ENCODE data around the gene LRTM2. TPM values are rescaled to one million over a fixed set of nuclear protein-coding genes. Genes with fewer than 3 reads are reported as not detected.

The LRTM2 gene
- total RNA-seq, 1 experiment from 2014 or later, result not detected

DNA sequence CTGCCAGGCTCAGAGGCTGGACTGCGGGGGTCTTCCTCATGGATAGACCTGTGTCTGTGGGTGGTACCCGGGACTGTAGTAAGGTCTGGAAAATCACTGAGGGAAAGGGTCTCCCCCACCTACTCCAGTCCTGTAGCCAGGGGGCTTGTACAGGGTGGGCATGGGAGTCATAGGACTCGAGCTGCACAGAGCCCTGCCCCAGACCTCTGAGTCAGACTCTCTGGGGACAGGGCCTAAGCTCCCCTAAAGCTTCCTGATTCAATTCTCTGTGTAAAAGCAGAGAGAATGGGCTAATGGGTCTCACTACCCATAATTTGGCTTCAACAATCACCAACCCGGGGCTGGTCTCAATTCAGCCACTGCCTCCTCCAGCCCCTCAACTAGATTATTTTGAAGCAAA lies 27.0 kb downstream of the LRTM2 start:
- DNase-seq (ENCODE audit: low read depth), result no peak
- in situ Hi-C loops (cut with HindIII; ENCODE audit: low pct_unique_long_range_greater_than_20kb, low sequenced_read_pairs), result no loop called here

DNA sequence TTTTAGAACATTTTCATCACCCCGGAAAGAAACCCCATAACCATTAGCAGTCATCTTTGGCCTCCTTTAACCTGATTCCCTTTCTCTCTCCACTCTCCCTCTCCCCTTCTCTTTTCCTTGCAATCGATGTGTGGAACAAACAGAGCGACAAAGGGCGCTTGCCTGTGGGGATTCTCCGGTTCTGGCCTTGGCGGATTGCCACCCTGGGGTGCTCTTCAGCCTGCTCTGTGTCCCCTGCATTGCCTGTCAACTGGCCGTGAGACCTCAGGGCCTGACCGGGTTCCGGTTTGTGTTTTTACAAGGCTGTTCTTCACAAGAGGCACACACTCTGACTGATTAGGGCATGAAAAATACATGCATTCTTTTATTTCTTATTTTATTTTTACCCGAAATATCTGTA lies 27.8 kb downstream of the LRTM2 start:
- no peak for DNase-seq (ENCODE audit: low read depth)
- in situ Hi-C loops (cut with HindIII; ENCODE audit: low pct_unique_long_range_greater_than_20kb, low sequenced_read_pairs), result no loop called here

DNA sequence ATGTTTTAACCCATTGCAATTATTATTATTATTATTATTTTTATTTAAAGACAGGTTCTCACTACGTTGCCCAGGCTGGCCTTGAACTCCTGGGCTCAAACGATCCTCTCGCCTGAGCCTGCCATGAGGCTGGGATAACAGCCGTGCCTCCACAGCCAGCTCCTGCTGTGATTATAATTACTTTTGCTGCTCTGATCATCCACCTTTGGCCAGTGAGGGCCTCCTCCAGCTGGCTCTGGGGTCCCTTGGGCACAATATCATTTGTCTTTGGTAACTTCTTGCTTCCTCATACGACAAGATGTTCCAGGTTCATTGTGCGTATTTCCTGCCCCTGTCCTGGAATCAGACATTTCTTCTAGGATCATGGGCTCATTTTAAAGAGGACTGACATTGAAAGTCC lies 28.4 kb downstream of the LRTM2 start:
- no peak for DNase-seq (ENCODE audit: low read depth)
- in situ Hi-C loops (cut with HindIII; ENCODE audit: low pct_unique_long_range_greater_than_20kb, low sequenced_read_pairs), result no loop called here

DNA sequence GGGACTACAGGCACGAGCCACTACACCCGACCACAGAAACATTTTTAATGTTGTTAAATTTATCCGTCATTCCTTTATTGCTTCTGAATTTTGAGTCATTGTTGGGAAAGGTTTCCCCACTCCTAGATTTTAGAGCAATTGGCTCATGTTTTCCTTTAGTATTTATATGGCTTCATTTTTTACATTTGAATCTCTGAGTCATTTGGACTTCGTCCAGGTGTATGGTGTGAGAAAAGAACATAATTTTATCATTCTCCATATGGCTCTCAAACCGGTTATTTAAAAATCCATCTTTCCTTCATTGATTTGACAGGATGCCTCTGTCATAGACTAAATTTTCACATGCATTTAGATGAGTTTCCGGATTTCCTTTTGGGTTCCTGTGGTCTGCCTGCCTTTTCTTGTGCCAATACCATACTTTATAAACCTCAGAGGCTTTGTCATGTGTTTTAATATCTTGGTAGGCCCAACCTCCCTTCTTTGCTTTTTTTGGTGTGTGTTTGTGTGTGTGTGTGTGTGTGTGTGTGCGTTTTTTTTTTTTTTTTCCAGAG lies 30.9 kb downstream of the LRTM2 start:
- in situ Hi-C loops (cut with HindIII; ENCODE audit: low pct_unique_long_range_greater_than_20kb, low sequenced_read_pairs), result no loop called here
- DNase-seq (ENCODE audit: low read depth), result no peak

DNA sequence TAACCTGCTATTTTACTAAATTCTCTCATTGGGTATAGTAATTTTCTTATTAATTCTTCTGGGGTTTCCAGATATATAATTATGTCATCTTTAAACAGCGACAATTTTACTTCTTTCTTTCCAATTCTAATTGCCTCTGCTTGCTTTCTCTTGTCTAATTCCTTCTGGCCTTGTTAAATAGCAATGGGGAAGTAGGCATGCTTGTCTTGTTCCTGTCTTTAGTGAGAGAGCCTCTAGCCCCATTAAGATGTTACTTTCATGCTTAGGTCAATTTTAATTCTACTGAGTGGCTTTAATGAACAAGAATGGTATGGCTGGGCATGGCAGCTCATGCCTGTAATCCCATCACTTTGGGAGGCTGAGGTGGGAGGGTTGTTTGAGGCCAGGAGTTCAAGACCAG lies 31.7 kb downstream of the LRTM2 start:
- in situ Hi-C loops (cut with HindIII; ENCODE audit: low pct_unique_long_range_greater_than_20kb, low sequenced_read_pairs), result no loop called here
- no peak for DNase-seq (ENCODE audit: low read depth)

DNA sequence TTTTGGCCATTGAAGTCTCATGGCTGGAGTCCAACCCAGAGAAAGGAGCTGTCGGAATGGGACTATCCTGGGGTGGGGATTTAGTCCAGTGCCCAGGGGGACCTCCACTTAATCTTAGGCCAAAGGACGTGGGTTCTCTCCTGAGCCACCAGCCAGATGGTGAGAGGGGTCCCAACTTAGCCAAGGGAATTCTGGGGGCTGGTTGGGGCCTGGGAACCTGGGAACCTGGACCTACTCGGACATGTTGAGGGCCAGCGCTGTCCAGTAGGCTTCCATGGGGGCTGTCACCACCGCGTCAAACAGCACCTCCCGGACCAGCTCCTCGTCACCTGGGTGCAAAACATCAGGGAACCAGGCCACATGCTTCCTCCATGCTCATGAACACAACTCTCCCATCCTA lies 33.4 kb downstream of the LRTM2 start:
- in situ Hi-C loops (cut with HindIII; ENCODE audit: low pct_unique_long_range_greater_than_20kb, low sequenced_read_pairs), result no loop called here

DNA sequence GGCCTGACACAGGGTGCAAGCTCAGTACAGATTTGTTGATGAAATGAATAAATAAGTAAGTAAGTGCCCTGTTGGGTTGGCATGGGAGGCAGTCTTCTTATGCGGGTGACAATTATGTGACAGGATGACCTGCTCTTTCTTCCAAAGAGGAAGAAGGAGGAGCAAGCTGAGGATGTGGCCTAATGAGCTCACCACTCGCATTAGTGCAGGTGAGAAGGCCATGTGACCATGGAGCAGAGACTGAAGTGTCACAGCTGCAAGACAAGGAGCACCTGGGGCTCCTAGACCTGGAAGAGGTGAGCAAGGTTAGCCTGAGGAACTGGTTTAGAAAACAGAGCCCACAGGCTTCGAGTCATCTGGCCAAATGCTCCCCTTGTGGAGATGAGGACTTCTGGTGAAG lies 34.9 kb downstream of the LRTM2 start:
- no peak for DNase-seq (ENCODE audit: low read depth)

More for the DNA sequence above, 33.4 kb downstream of the LRTM2 start:
- no peak for DNase-seq (ENCODE audit: low read depth)

DNA sequence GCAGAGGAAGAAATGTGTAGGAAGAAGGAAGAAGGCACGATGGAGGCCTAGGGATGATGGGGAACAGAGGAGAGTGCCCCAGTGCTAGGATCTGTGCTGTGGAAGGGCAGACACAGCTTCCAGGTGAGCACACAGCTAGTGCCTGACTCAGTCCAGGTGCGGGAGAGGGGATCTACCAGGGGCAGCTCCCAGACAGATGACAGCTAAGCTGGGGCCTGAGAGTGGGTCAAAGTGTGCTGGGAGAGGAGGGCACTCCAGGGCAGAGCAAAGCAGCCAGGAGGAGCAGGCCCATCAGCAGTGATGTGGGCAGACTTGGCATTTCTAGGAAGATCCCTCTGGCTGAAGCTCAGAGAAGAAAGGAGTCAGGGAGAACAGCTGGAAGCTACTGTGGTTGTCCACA lies 36.7 kb downstream of the LRTM2 start:
- DNase-seq (ENCODE audit: low read depth), result no peak
- in situ Hi-C loops (cut with HindIII; ENCODE audit: low pct_unique_long_range_greater_than_20kb, low sequenced_read_pairs), result no loop called here

More for the DNA sequence above, 34.9 kb downstream of the LRTM2 start:
- in situ Hi-C loops (cut with HindIII; ENCODE audit: low pct_unique_long_range_greater_than_20kb, low sequenced_read_pairs), result no loop called here

DNA sequence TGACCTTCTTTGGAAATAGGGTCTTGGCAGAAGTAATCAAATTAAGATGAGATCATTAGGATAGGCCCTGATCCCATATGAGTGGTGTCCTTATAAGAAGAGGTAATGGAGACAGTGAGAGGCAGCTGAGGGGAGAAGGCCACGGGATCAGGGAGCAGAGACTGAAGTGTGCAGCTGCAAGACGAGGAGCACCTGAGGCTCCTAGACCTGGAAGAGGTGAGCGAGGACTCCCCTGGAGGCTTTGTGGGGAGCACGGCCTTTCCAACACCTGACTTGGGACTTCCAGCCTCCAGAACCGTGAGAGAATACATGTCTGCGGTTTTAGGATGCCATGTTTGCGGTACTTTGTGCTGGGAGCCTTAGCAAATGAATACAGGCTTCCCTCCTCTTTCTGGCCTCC lies 37.5 kb downstream of the LRTM2 start:
- DNase-seq (ENCODE audit: low read depth), result no peak
- in situ Hi-C loops (cut with HindIII; ENCODE audit: low pct_unique_long_range_greater_than_20kb, low sequenced_read_pairs), result no loop called here

DNA sequence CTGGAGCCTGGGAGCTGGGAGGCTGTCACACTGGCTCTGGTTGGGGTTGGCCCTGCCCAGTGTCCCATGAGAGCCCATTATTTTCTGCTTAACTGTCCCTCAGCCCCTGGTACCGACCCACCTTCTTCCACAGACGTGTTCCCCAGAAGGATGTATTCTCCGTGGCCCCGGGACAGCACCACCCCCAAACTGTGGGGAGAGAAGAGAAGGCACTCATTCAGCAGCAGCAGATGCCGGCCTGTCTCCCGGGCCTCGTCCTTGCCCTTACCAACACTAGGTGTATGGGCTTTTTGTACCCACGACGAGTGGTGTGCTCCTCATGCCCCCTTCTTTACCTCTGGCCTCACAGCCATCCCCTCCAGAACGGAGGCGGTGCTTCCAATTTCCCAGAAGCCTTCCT lies 38.1 kb downstream of the LRTM2 start:
- in situ Hi-C loops (cut with HindIII; ENCODE audit: low pct_unique_long_range_greater_than_20kb, low sequenced_read_pairs), result no loop called here

DNA sequence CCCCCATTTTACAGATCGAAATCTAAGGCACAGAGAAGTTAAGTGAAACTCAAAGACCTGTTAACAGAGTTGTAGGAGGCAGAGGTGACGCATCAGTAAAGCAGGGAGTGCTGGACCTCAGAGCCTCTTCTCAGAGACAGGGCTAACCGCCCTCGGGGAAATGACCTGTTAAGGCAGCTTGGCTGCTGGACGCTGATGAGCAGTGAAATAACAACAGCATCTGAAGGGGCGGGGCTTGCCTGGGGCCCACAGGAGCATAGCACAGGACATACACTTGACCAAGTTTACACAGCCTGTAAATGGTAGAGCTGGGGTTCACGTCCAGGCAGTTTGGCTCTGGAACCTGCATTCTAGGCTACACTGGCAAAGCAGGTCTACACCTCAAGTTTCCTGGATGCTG lies 39.3 kb downstream of the LRTM2 start:
- in situ Hi-C loops (cut with HindIII; ENCODE audit: low pct_unique_long_range_greater_than_20kb, low sequenced_read_pairs), result no loop called here
- DNase-seq (ENCODE audit: low read depth), result no peak

More for the DNA sequence above, 38.1 kb downstream of the LRTM2 start:
- DNase-seq (ENCODE audit: low read depth), result no peak

DNA sequence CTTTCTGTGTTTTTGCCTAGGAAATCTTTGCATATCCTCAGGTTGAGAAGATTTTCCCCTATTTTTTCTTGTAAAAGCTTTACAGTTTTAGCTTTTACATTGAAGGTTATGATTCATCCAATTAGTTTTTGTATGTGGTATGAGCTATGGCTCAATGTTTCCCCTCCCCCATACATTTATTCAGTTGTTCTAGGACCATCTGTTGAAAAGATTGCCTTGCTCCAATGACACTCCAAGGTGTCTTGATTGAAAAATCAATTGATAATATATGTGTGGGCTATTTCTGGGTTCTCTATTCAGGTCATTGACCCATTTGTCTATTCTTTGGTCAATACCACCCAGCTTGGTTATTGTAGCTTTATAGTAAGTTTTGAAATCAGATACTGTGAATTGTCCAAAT lies 42.6 kb downstream of the LRTM2 start:
- DNase-seq (ENCODE audit: low read depth), result no peak

DNA sequence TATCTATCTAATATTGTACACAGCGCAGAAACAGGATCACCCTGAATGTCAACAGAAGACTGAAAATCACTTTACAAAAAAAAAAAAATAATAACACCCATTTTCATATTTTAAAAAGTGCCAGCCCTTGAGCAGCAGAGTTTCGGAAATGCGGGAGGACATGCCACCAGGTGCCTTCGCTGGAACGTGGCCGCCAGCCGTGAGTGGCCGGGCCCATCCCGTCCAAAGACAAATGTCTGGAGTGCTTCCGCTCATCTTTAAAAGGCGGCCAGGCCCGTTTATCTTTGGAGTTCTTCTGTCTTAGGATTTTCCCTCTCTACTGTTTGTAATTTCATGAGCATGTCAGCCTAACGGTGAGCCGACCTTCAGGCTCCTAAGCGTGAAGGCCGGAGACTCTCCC lies 43.5 kb downstream of the LRTM2 start:
- in situ Hi-C loops (cut with HindIII; ENCODE audit: low pct_unique_long_range_greater_than_20kb, low sequenced_read_pairs), result no loop called here
- no peak for DNase-seq (ENCODE audit: low read depth)

More for the DNA sequence above, 42.6 kb downstream of the LRTM2 start:
- in situ Hi-C loops (cut with HindIII; ENCODE audit: low pct_unique_long_range_greater_than_20kb, low sequenced_read_pairs), result no loop called here

DNA sequence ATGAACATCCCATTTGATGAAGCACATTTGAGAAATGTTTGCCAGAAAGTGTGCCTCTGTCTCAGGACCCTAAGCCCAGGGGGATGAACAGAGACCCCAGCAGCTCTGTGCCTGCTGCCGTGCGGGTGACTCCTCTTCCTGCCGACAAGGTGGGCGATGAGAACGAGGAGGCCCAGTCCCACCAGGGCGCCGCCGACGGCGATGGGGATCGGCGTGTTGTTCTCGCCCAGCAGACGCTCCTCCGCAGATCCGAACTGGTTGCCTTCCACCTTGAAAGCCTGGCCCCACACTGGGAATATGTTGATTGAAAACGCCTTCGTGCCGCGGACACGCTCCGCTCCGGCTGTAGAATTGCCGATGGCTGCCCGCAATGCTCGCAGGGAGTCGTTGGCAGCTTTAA lies 44.1 kb downstream of the LRTM2 start:
- in situ Hi-C loops (cut with HindIII; ENCODE audit: low pct_unique_long_range_greater_than_20kb, low sequenced_read_pairs), result no loop called here

DNA sequence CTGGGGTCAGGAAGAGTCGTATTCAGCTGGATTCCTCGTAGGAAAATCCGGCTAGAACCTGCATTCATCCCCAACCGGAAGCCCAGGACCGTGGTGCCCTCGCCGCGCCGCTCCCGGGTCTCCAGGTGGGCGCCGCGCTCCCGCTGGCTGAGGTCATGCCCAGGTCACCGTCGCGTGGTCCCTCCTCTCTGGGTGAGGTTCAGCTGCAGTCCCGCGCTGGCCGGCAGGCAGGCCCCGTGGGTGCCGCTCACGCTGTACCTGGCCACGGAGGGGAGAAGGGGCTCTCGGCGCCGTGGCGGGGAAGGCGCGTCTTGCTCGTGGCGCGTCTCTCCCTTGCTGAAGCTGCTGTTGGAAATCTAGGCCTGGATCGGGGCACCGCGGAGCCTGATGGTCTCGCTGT lies 44.5 kb downstream of the LRTM2 start:
- in situ Hi-C loops (cut with HindIII; ENCODE audit: low pct_unique_long_range_greater_than_20kb, low sequenced_read_pairs), result no loop called here
- no peak for DNase-seq (ENCODE audit: low read depth)

More for the DNA sequence above, 44.1 kb downstream of the LRTM2 start:
- no peak for DNase-seq (ENCODE audit: low read depth)

DNA sequence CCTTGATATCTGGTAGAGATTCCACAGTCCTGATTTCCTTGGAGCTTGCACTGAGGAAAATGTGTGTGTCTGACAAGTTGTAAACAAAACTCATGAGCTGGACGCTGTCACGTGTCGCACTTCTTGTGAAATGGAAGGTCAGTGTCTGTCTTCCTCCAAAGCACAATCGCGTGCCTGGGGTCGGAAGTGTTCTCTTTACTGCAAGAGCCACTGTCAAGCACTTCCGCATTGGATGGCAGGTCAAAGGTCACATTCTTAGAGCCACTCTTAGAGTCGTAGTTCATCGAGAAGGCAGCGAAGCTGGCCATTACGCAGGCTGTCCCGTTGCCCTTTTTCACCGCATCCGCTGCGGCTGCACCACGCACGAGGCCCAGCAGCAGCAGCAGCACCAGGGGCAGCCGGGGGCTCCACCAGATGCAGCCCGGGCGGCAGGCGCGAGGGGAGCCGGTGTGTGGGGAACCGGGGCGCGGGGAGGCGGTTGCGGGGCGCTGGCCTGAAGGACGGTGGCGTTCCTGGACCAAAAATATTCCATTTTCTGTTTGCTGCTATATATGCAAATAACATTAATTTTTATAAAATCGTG lies 45.0 kb downstream of the LRTM2 start:
- no peak for DNase-seq (ENCODE audit: low read depth)
- in situ Hi-C loops (cut with HindIII; ENCODE audit: low pct_unique_long_range_greater_than_20kb, low sequenced_read_pairs), result no loop called here

DNA sequence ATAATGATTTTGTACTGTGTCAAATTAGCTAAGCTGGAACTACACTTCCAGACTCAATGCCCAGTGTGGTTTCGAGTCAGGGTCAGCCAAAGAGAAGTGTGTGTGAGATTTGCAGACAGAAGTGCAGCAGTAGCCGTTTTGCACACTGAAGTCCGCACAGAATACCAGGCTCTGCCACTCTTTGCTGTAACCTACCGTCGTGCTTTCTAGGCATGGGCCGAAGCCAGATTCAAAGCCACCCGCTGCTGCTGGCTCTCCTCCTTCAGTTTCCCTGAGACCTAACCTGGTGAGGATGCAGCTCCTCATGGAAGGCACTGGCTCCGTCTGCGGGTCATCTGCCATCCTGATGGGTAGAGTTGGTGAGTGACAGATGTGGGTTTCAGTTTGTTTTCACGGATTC lies 48.8 kb downstream of the LRTM2 start:
- no peak for DNase-seq (ENCODE audit: low read depth)
- in situ Hi-C loops (cut with HindIII; ENCODE audit: low pct_unique_long_range_greater_than_20kb, low sequenced_read_pairs), result no loop called here

DNA sequence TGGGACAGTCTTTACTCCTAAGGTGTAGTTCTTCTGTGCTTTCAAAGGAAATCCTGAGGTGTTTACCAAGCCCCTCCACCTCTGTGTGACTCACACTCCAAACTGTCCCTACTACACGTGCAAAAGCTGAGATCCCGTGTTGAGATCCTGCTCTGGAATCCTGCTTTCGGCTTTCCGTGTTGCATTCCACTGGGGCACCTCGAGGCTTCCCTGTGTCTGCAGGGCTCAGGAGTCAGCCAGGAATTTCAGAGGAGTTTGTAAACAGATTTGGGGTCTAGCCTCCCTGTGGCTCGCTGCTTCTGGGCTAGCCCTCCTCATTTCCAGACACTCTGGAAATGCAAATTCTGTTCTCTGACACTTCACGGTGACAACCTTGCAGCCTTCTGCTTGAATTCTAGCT lies 49.7 kb downstream of the LRTM2 start:
- DNase-seq (ENCODE audit: low read depth), result no peak
- in situ Hi-C loops (cut with HindIII; ENCODE audit: low pct_unique_long_range_greater_than_20kb, low sequenced_read_pairs), result no loop called here

DNA sequence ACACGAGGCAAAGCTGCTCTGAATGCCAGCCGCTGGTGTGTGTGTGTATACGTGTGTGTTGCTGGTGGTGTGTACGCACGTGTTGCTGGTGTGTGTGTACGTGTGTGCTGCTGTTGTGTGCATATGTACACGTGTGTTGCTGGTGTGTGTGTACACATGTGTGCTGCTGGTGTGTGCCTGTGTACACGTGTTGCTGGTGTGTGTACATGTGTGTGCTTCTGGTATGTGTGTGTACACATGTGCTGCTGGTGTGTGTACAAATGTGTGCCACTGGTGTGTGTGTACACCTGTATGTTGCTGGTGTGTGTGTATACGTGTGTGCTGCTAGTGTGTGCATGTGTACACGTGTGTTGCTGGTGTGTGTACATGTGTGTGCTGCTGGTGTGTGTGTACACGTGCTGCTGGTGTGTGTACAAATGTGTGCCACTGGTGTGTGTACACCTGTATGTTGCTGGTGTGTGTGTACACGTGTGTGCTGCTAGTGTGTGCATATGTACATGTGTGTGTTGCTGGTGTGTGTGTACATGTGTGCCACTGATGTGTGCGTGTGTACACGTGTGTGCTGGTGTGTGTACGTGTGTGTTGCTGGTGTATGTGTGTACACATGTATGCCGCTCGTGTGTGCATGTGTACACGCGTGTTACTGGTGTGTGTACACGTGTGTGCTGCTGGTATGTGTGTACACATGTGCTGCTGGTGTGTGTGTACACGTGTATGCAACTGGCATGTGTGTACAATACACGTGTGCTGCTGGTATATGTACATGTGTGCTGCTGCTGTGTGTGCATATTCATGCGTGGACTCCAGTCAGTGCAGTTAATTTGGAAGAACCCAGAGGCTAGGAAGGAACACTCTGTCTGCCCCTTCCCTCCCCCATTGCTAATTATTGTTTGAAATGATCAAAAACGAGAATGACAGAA lies 50.9 kb downstream of the LRTM2 start:
- in situ Hi-C loops (cut with HindIII; ENCODE audit: low pct_unique_long_range_greater_than_20kb, low sequenced_read_pairs), result no loop called here

More for the DNA sequence above, 50.9 kb downstream of the LRTM2 start:
- no peak for DNase-seq (ENCODE audit: low read depth)
